Stimulated activated naive CD8-positive, alpha-beta T cell treated with anti-CD3 and anti-CD28 coated beads, Interleukin-15, Interleukin-2, amounts not matched to agents 100 U/mL and 50 U/mL, for 24 hours (primary cell): ENCODE results near the gene SNAP25.

ENCODE experiments used
- ATAC-seq: fragments of 150-1000 bp; cut with Tn5 transposase; one replicate; pipeline ENCODE4 v1.10.0; 2021
- DNase-seq: peaks from one replicate; pipeline ENCODE4 v3.0.0; 2021

The SNAP25 gene

GRCh38 chr20:10218536-10219451, at the start of gene SNAP25:
Gene SNAP25 (plus strand): TSS chr20:10218830. CDS start chr20:10275492, 56,662 bp downstream.
- ATAC-seq, result no peak
- DNase-seq, result peak; percentile 25

GRCh38 chr20:10169752-10170151, 48.9 kb upstream of the SNAP25 start:
- ATAC-seq (no peak), DNase-seq (no peak)

GRCh38 chr20:10170261-10170660, 48.4 kb upstream of the SNAP25 start:
- DNase-seq, result no peak
- no peak for ATAC-seq

DNA sequence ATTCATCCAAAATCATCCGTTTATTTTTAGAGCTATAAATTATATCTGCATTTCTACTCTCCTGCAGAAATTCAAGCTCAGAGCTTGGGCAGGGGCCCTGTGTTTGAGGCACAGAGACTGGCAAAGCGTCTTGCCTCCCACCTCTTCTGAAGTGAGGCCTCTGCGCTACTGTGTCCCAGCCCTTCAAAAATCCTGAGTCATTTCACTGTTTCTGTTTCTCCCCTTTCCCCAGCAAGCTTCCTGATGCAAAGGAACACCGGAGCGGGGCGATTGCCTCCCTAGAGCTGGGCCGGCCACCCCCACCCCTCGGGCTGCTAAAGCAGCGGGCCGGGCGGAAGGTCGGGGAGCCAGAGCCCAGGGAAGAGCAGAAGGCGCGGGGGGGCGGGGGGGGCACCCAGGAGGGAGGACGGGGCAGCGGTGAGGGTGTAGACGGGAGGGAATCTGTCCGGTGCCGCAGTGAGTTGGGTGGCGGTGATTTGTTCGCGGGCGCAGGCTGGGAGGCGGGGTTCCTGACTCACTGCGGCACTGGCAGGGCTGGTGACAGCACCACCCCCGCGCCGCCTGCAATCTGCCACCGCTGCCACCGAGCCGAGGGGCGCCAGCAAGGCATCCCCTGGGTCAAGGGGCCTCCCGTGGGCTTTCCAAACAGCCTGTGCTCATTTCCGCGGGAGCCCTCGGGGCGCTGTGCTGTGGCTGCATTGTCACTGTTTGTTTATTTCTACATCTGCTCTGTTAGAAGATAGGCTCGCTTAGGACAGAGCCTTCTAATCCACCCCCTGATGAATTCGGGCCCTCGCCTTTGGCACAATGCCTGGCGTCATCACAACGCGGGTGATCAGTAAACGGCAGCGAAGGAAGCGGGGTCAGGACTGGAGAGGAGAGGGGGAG, 46.5 kb upstream of the SNAP25 start:
- DNase-seq (peak; percentile 50), ATAC-seq (peak; percentile 84)

- DNase-seq, result no peak
- ATAC-seq, result no peak
Measured at GRCh38 chr20:10172998-10173655, 45.5 kb upstream of the SNAP25 start.

GRCh38 chr20:10174400-10174799, 44.2 kb upstream of the SNAP25 start:
- ATAC-seq (no peak), DNase-seq (no peak)

DNA sequence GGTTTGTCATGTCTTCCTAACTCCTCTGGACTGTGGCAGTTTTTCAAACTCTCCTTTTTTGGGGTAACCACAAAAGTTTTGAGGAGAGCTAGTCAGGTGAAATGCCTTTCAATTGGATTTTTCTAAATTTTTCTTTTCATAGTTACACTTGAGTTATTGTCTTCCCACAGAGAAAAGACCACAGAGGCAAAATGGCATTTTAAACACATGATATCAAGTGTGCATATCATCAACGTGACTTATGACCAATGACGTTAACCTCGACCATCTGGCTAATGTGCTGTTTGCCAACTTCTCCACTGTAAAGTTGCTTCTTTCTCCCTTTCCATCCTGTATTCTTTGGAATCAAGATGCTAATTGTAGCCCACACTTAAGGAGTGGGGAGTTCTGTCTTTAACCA, 41.3 kb upstream of the SNAP25 start:
- DNase-seq (no peak), ATAC-seq (no peak)

GRCh38 chr20:10178091-10178490, 40.5 kb upstream of the SNAP25 start:
- DNase-seq, result no peak
- no peak for ATAC-seq

DNA sequence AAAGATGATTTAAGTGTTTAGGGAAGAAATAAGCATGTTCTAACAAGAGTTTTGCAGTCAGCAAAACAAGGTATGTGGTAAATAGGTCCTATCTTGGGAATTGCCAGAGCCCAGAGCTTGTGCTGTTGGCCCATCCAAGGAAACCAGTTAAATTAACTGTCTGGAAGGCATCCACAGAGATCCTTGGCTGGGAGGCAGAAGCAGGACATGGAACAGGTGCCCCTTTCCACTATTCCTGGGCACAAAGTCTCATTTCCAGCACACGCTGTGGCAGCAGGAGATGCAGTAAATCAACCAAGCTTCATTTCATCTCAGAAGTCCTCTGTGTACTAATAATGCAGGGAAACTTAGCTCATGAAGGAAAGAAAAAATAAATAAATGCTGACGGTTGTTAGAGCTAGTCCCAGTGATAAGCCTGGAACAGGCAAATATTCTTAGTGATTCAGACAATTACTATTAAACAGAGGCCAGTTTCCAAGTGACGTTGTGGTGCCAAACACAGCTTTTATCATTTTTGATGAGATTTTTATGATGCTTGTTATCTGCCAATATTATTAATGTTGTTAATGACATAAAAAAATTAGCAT, 39.8 kb upstream of the SNAP25 start:
- DNase-seq (no peak), ATAC-seq (no peak)

DNA sequence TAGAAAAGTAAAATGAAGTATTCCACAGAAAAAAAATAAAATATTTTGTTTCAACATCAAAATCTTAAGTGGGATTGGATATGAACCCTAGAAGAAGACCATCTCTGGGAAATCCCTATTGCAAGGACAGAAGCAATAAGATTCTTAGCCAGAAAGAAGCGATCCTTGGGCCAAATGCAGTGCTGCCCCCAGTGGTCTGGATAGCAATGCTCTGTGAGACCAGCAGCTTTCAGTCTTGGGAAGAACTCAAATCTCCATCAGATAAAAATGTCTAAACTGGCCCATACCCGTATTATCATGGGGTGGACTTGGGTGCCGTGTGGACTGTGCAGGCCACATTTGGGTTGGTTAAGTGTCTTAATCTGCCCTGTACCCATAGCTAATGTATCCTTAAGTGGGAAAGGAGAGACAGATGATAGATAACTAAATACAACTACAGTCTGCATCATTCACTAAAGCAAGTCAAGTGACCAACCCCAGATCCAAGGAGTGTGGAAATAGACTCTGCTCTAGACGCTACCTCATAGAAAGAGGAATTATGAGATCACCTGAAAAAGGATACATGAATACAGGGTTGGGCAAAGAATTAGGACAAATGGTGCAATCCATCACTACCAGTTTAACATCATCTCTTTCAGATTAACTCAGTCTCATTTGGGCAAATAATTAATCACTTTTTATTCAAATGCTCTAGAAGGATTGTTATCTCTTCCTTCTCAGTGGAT, 38.9 kb upstream of the SNAP25 start:
- ATAC-seq (no peak), DNase-seq (no peak)

GRCh38 chr20:10180651-10181235, 37.9 kb upstream of the SNAP25 start:
- no peak for DNase-seq
- ATAC-seq, result no peak

- no peak for DNase-seq
- ATAC-seq, result no peak
Measured at GRCh38 chr20:10185741-10186558, 32.7 kb upstream of the SNAP25 start.

GRCh38 chr20:10190456-10190855, 28.2 kb upstream of the SNAP25 start:
- no peak for ATAC-seq
- DNase-seq, result no peak

DNA sequence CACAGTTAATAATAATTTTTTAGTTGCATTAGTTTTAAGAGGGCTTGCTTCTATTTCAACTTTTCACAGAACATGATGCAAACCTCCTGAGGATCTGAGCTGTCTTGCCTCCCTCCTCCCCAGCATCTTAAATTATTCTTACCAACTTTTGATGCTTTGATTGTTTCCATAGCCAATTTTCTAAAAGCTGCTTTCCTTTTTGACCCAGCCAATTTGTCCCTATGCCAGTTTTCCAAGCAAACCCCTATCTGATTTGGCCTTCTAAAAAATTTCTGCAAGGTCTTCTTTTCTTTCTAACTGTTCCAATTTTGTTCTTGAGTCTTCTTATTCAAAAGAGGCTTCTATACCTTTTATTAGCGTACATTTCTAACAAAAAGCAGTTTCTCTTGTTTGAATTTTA, 26.5 kb upstream of the SNAP25 start:
- DNase-seq (no peak), ATAC-seq (no peak)

GRCh38 chr20:10194166-10194565, 24.5 kb upstream of the SNAP25 start:
- DNase-seq (no peak), ATAC-seq (no peak)

DNA sequence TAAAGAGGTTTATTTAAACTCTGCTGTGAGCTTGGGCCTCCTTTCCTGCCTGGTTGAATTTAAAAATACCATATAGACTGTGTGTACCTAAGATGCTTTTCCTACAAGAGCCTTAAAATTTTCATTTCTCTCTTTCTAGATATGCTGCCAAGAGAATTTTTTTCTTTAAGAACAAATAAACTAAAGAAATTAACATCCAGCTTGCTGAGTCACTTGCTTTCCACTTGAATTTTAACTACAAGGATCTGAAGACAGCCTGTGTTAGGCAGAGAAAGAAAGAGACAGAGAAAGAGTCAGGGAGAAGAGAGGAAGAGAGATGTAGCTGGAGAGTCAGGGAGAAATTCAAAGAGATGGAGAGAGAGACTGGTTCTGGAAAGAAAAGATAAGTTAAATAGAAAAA, 18.3 kb upstream of the SNAP25 start:
- no peak for DNase-seq

GRCh38 chr20:10201321-10201870, 17.2 kb upstream of the SNAP25 start:
- ATAC-seq (no peak), DNase-seq (no peak)

More for the DNA sequence above, 18.3 kb upstream of the SNAP25 start:
- ATAC-seq, result no peak

- DNase-seq, result no peak
- ATAC-seq, result no peak
Measured at GRCh38 chr20:10209091-10209490, 9.5 kb upstream of the SNAP25 start.

GRCh38 chr20:10213526-10213925, 5.1 kb upstream of the SNAP25 start:
- DNase-seq (no peak), ATAC-seq (no peak)
